DND-41 (cell line): ENCODE data around the gene MBTPS1.

ENCODE experiments used
- EZH2 ChIP-seq: IDR thresholded peaks from 3 replicates; pipeline ENCODE4 v1.6.1; 2012; ENCODE audit warnings: borderline replicate concordance, low read depth, mild to moderate bottlenecking, moderate library complexity, low read length, inconsistent platforms; ENCODE audit not compliant: severe bottlenecking
- TF ChIP-seq, protein P1 (sequence below): IDR thresholded peaks from 2 replicates; pipeline ENCODE4 v1.5.1; 2012; ENCODE audit warnings: borderline replicate concordance, low read length, moderate library complexity, mild to moderate bottlenecking; ENCODE audit not compliant: poor library complexity, severe bottlenecking; ENCODE audit errors: extremely low read depth

DNA sequence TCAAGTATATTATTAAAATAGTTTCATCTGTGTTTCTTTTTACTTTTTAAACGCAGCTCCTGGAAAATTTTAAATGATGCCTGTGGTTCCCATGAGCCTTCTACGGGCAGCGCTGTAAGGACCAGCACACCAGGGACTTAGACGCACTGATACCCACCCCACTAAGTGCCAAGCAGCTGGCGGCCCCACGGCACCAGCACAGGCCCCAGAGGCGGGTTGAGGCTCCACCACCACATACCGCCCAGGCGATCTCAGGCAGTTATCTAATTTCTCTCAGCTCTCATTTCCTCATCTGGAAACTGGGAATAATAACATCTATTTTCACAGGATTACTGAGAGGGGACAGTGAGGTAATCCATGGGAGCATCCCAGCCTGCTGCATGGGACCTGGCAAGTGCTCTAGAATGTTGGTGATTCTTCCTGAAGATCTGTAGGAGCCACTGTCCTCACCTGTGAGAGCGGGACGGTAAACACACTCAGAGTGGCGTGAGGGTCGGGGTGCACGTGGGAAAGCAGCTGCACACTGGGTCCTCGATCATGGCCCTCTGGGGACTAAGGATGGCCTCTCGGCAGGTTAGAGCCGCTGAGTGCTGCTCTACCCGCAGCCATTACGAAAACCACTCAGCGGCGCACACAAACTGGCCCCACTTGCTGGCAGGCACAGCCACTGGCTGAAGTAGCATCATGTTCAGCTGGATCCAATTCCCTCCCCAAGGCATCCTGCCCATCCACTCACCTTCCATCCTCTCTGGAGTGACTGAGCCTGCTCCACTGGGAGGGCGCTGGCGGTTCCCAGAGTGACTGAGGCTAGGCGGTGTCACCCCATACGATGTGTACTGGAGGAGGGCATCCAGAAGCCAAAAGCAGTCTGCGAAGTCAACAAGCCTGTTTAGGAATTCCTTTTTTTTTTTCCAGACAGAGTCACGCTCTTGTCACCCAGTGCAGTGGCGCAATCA lies 56.5 kb downstream of the MBTPS1 start:
- TF ChIP-seq, protein P1, sequence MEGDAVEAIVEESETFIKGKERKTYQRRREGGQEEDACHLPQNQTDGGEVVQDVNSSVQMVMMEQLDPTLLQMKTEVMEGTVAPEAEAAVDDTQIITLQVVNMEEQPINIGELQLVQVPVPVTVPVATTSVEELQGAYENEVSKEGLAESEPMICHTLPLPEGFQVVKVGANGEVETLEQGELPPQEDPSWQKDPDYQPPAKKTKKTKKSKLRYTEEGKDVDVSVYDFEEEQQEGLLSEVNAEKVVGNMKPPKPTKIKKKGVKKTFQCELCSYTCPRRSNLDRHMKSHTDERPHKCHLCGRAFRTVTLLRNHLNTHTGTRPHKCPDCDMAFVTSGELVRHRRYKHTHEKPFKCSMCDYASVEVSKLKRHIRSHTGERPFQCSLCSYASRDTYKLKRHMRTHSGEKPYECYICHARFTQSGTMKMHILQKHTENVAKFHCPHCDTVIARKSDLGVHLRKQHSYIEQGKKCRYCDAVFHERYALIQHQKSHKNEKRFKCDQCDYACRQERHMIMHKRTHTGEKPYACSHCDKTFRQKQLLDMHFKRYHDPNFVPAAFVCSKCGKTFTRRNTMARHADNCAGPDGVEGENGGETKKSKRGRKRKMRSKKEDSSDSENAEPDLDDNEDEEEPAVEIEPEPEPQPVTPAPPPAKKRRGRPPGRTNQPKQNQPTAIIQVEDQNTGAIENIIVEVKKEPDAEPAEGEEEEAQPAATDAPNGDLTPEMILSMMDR = no peak
- TF ChIP-seq EZH2 = no peak
